K562 (cell line): ENCODE measurements around the gene DNAJB13. TPM values are rescaled to one million over a fixed set of nuclear protein-coding genes. Genes with fewer than 3 reads are reported as not detected.
A peak's percentile ranks its signal among the peaks of the same experiment; 100 is the strongest.

Source experiments
- ATF6 ChIP-seq: sonication (generic); formaldehyde crosslinking; IDR thresholded peaks from 2 replicates; pipeline ENCODE4 v1.4.0; 2020; ENCODE audit warnings: mild to moderate bottlenecking, missing genetic modification reagents
- CEBPG ChIP-seq, 3 experiments: fragments of 200-800 bp in 1 of 3; sonication (Bioruptor generic) in 1 of 3; sonication (generic) in 1 of 3; formaldehyde crosslinking in 1 of 3; IDR thresholded peaks in 2 of 3; conservative IDR thresholded peaks in 1 of 3; 2 replicates each; pipeline versions ENCODE4 v1.6.1 to v1.8.0; 2016 to 2022; ENCODE audit warnings: missing compliant biosample characterization in 2 of 3, missing genetic modification characterization in 2 of 3, mild to moderate bottlenecking in 1 of 3, missing genetic modification reagents in 1 of 3
- ZNF143 ChIP-seq: sonication (generic); formaldehyde crosslinking; IDR thresholded peaks from 2 replicates; pipeline ENCODE4 v1.9.0; 2022; ENCODE audit warnings: mild to moderate bottlenecking, missing genetic modification reagents
- ZNF592 ChIP-seq: fragments of 450-650 bp; IDR thresholded peaks from 2 replicates; pipeline ENCODE4 v1.6.1; 2017; ENCODE audit warnings: antibody characterized with exemption, mild to moderate bottlenecking
- polyA plus RNA-seq, 8 experiments: library from polyadenylated mRNA; depleted of rRNA in 4 of 8; stranded (reverse) in 5 of 8; unstranded in 3 of 8; fragments of >200 nt; fragmentation: Nextera tagmentation in 2 of 8; fragmentation: Illumina TruSeq in 1 of 8; extraction: Ambion mirVana in 2 of 8; extraction: Trizol in 1 of 8; gene quantifications; 2 replicates each; pipeline versions ENCODE4 v1.2.1 to v1.2.3, GENCODE V29; 2011 to 2014; ENCODE audit warnings: inconsistent platforms in 1 of 8, missing spikeins in 1 of 8
- total RNA-seq, 7 experiments: library from RNA; depleted of rRNA in 6 of 7; stranded (reverse); fragments of >200 nt in 6 of 7; fragmentation: Illumina TruSeq in 2 of 7; extraction: Trizol in 2 of 7; gene quantifications; 2 replicates each; pipeline versions ENCODE4 v1.2.1 to v1.2.3, GENCODE V29; 2011 to 2021; ENCODE audit warnings: low replicate concordance in 1 of 7
- TF ChIP-seq, protein P1 (sequence below): fragments of 250-450 bp; sonication (Bioruptor Pico); IDR thresholded peaks from 2 replicates; pipeline ENCODE4 v1.4.0; 2020; ENCODE audit warnings: borderline replicate concordance

DNAJB13 gene
- total and polyA plus RNA-seq, 9 of the 15 experiments (the other 6 are each of a cell fraction or from before 2014, with no cell fraction given): 0.14 TPM; not detected in 8

DNA sequence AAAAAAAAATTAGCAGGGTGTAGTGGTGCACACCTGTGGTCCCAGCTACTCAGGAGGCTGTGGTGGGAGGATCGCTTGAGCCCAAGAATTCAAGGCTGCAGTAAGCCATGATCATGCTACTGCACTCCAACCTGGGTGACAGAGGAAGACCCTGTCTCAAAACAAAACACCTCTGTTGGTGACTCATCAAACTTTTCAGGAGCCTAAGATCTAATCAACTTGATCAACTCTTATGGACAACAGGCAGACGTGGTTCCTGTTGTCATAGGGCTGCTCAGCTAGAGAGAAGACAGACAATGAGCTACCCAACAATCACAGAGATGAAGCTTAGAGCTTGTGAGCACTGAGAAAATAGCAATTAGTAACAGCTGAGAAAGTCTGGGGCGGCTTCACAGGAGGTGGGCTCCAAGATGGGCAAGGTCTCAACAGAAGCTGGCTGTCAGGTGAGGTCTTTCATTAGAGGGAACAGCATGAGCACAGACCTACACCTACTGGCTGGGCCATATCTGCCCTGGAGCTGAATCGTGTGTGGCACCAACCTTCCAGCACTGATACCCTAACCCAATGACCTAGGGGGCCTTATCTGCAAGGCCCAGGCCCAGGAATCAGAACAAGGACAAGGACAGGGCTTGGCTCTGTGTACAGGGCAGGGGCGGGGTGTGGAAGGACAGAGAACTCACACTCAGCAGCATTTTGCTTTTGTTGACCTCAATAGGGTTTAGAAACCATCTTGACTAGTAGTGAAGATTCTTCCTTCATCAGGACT lies 65.3 kb downstream of the DNAJB13 start (continued):
- TF ChIP-seq ZNF143 (CRISPR knock-in tag): no peak
- peak; percentile 52; the same call in 1 of the 2 replicates for TF ChIP-seq ZNF592
- TF ChIP-seq, protein P1, sequence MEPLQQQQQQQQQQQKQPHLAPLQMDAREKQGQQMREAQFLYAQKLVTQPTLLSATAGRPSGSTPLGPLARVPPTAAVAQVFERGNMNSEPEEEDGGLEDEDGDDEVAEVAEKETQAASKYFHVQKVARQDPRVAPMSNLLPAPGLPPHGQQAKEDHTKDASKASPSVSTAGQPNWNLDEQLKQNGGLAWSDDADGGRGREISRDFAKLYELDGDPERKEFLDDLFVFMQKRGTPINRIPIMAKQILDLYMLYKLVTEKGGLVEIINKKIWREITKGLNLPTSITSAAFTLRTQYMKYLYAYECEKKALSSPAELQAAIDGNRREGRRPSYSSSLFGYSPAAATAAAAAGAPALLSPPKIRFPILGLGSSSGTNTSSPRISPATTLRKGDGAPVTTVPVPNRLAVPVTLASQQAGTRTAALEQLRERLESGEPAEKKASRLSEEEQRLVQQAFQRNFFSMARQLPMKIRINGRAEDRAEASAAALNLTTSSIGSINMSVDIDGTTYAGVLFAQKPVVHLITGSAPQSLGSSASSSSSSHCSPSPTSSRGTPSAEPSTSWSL (CRISPR knock-in tag): no peak
- no peak for TF ChIP-seq CEBPG (CRISPR knock-in tag; IDR thresholded peaks at IDR 0.05)
- TF ChIP-seq CEBPG (tag; conservative IDR thresholded peaks at IDR 0.05 in 1 of 2, IDR thresholded peaks at IDR 0.05 in 1 of 2): no peak
- no peak for TF ChIP-seq ATF6 (CRISPR knock-in tag)
